HG02973 (cell line): ENCODE results near the gene CPLANE2.
"Not testable (repeated sequence)": the region's sequence is repeated elsewhere in the genome, so short reads cannot be mapped to it uniquely, and the experiment has no call there.

Experiments
- ATAC-seq: cut with Tn5 transposase; IDR thresholded peaks from one replicate; pipeline ENCODE4 v1.9.1; 2021; ENCODE audit warnings: moderate library complexity; ENCODE audit not compliant: unreplicated experiment

The CPLANE2 gene

GRCh38 chr1:16249596-16250241 lies 12.7 kb upstream of the CPLANE2 start:
- no peak for ATAC-seq

DNA sequence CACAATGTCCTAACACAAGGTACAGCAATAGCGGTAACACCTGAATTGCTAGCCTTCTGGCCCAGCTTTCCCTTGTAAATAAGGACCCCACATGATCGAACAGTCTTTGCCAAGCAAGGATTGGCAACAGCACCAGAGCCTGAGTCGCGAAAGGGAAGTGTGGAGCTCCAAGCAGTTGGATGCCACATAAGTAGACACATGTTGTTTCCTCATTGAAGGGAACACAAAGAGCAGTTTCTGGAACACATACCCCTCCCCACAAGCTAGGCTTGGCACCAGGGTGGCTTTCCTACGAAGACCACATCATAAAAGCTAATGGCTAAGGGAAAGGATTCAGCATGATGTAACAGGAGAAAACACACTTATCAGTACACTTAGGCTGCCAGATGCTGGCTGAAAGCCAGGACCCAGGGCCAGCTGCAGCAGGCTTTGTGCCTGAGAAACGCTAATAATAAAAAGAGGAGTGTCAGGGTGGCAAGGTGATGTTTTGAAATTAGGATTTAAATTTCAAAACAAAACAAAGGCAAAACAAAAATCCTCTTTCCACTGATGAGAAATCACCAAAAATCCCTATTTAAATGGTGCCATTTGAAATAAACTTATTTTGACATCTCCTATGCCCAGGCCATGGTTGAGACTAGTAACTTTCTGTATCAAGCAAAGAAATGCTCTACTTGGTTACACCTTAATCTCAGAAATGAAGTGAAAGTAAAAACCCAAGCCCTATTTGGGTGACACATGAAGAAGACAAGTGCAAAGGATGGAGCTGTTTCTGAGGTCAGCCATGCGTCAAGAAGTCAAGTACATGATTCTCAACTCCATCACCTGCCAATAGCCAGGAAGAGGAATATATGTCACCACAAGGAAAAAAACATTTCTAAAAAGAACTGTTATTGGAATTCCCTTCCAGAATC lies 11.9 kb upstream of the CPLANE2 start:
- ATAC-seq, result no peak

DNA sequence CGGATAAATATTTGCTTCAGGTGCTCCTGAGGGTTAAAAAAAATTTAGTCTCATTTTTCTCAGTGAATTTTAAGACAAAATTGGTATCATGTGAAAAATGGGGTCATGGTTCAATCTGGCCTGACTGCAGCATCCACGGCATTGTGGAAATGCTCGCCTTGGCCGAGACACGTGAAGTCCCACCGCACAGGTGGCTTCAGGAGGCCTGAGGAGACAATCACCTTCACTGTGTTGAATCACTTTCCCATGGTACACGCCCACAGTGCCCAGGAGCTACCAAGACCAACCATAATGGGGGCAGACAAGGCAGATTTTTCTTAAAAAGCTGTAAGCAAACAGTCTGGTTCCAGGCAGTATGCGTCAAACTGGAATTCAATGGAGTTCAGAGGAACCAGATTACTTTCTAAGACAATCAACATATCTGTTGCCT lies 11.0 kb upstream of the CPLANE2 start:
- ATAC-seq, result no peak

DNA sequence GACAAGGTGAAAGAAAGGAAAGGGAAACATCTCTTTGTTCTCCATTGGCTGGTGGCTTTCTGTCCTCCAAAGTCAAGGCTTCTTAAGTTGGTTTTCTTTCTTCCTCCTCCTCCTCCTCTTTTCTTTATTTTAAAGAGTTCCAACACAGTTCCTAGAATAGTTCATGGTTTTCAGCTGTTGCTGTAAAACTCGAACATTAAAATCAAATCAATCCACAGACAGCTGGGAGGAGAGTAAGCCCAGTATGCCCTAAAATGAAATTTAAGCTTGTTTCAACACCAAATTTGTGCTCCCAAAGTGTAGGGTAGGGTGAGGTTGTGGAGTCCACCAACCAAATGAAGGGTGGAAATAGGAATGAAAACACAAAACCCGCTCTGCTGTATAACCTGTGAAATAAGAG lies 10.5 kb upstream of the CPLANE2 start:
- no peak for ATAC-seq

DNA sequence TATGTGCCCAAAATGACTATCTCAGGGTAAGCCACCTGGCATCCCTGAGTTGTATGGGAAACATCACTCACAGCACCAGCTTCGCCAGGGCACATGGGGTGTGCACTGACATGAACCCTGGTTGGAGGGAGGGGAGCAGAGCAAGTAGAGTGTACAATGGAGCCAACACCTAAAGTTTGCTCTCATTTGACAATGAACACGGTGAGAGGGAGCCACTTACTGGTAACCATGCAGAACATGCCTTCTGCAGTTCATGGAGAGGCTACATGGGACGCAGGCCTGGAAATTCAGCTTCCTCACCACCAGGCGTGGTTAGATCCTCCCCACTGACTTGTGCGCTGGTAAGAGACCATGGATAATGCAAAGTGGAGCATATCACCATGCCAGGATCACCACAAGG lies 10.0 kb upstream of the CPLANE2 start:
- no peak for ATAC-seq

GRCh38 chr1:16246239-16246638 lies 9.3 kb upstream of the CPLANE2 start:
- ATAC-seq, result not testable (repeated sequence)

DNA sequence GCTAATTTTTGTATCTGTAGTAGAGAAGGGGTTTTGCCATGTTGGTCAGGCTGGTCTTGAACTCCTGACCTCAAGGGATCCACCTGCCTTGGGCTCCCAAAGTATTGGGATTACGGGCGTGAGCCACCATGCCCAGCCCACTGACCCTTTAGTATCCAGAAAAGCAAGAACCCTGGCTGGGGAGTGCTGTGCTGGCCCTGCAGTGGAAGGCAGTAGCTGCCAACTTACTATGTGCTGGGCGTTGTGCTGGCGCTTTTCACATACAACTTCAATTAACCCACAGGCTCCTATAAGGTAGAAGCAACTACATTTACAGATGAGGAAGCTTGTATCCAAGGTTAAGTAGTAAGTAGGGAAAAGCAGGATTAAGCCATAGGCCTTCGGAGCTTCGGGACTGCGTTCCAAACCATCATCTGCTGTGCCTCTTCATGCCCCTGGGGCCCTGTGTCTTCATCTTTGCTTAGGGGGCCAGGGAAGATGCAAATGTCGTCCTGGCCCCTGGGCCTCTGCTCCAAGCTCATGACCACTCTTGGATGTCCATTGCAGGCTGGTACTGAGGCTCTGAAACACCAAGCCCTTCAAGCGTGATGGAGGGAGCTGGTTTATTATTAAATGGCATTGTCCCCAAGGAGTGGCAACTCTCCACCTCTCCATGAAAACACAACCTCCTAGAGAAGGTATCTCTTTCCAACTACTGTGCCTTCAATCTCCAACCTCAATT lies 8.7 kb upstream of the CPLANE2 start:
- no peak for ATAC-seq

- ATAC-seq, result no peak
Measured at GRCh38 chr1:16244650-16245285, 7.8 kb upstream of the CPLANE2 start.

DNA sequence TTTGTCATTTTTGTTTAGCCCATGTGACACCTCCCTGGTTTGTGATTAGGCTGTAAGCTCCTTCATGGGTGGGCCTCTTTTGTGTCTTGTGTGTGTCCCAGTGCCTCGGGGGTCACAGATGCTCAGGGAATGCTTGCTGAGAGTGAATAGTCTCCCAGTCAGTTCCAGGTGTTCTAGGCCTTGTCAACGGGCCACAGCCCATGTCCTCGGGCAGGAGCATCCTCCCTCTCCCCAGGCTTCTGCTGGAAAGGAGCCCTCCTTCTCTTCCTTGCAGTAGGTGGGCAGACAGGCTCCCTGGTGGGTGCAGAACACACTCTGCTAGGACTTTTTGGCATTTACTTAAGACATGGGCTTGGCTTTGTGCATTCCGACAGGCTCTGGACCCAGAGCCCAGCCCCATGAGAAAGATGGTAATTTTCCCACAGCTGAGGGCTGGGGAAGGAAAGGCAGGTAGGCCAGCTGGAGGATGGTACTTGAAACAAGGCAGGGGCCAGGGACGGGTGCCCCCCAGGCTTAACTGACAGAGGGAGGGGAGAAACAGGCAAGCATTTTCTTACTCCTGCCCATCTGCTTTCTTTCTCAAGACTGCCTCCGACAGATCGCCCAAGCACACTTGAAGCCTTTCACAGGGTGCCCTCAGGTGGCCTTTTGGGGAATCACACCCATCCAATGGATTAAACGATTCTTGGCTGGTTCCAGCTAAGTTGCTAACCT lies 7.1 kb upstream of the CPLANE2 start:
- ATAC-seq, result no peak

- ATAC-seq, result no peak
Measured at GRCh38 chr1:16243215-16243610, 6.2 kb upstream of the CPLANE2 start.

DNA sequence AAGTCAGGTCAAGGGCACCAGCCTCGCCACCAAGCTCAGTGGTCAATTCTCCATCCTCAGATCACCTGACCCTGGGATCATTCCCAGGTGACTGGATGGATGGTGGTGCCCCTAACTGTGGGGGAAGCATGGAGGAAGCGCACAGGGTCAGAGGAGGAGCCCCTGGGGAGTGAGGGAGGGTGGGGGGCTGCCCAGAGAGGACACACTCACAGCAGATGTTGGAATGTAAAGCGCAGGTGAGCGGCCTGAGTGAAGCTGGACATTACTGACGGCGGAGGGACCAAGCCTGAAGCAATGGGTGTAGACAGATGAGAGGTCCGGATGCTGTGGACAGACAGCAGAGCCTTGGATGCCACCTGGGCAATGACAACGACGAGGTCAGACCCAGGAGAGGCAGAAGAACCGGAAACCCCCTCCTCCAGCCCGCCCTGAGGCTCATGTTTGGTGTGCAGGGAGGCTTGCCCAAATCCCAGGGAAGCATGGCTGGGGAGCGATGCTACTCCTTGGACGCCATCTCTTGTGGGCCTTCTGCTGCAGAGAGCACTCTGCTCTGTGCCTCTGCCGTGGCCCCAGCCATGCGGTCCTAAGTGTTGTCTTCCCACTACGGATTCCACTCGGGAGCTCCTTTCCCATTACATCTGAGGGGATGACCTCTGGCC lies 5.7 kb upstream of the CPLANE2 start:
- no peak for ATAC-seq

GRCh38 chr1:16241221-16241708 lies 4.3 kb upstream of the CPLANE2 start:
- ATAC-seq, result no peak

GRCh38 chr1:16239972-16240491 lies 3.0 kb upstream of the CPLANE2 start:
- no peak for ATAC-seq

DNA sequence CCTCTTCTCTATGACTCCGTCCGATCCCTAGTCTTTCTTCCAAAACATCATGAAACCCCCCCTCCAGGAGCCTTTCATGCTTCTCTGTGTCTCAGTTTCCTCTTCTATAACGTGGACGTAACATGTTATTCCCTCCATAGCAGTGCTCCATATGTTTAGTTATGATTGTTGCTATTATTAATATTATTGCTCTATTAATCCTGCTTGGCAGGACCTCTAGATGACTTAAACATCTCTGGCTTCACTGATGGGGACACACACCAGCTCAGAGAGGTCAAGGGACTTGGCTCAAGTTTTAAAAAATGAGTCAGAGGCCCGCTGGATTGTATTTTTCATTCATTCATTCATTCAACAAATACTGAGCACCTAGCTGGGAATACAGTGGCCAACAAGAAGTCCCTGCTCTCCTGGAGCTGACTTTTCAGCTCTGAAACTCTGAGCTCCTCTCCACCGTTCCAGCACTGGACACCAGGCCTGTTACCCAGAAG lies 404 bp upstream of the CPLANE2 start:
- ATAC-seq, result no peak

DNA sequence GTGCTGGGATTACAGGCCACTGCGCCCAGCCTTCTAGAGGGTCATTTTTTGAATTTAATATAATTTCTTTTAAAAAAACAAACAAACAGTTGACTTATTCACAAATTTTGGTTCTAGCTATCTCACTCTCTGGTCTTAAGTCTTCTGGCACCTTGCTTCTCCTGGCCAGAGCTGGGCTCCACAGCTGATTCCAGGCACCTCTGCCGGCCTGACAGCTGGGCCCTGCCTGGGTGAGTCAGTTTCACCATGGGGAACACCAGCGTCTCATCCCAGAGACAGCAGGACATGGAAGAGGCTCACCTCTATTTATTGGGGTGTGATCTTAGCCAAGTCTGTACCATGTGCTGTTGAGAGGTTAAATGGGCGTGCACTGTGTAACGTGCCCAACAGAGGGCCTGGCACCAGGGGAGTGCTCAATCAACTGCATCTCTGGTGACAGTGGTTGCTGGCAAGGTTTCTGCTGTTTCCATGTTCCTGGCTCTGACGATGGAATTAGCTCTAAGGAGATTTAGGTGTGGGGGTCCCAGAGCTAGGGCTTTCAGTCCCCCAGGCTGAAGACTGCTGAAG lies 956 bp downstream of the CPLANE2 start:
- ATAC-seq, result peak; percentile 39

DNA sequence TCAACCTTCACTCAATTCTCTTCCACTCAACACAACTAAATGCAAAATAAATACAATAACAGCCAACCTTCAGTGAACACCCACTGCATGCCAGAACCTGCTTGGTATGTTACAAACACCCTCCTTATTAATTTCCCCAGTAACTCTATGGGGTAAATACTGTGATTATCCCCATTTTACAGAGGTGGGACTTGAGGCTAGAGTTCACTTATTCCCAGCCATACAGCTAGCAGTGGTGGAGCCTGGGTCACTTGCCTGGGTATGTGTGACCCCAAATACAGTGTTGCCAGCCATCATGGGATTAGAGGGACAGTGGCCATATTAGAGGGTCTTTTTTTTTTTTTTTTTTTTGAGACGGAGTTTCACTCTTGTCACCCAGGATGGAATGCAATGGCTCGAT lies 1.6 kb downstream of the CPLANE2 start:
- ATAC-seq, result no peak

- no peak for ATAC-seq
Measured at GRCh38 chr1:16233431-16233830, 3.6 kb downstream of the CPLANE2 start.

DNA sequence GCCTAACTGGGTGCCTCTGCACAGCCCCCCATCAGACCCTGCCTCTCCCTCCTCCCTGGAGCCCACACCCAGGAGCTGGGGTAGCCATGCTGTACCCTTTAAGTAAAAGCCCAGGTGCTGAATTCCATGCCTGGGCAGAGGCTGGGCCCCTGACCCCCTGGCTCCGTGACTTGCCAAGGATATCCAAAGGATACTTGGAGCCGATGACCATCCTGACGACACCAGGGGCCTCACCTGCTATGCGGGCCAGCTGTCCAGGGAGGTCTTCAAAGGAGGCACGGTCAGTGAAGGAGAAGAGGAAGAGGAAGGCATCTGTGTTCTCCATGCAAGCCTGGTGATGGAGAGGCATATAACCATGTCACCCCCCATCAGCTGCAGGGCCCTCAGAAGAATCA lies 4.7 kb downstream of the CPLANE2 start:
- ATAC-seq, result no peak
